NCI-H1417 treated with DMSO at 0.1 percent for 48 hours (cell line): ENCODE results near the gene GRK7.

Experiments
- DNase-seq: peaks from one replicate; lab custom pipeline; 2025; lab: John Stamatoyannopoulos, UW

Gene GRK7, protein sequence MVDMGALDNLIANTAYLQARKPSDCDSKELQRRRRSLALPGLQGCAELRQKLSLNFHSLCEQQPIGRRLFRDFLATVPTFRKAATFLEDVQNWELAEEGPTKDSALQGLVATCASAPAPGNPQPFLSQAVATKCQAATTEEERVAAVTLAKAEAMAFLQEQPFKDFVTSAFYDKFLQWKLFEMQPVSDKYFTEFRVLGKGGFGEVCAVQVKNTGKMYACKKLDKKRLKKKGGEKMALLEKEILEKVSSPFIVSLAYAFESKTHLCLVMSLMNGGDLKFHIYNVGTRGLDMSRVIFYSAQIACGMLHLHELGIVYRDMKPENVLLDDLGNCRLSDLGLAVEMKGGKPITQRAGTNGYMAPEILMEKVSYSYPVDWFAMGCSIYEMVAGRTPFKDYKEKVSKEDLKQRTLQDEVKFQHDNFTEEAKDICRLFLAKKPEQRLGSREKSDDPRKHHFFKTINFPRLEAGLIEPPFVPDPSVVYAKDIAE (N-terminal part only)

DNA sequence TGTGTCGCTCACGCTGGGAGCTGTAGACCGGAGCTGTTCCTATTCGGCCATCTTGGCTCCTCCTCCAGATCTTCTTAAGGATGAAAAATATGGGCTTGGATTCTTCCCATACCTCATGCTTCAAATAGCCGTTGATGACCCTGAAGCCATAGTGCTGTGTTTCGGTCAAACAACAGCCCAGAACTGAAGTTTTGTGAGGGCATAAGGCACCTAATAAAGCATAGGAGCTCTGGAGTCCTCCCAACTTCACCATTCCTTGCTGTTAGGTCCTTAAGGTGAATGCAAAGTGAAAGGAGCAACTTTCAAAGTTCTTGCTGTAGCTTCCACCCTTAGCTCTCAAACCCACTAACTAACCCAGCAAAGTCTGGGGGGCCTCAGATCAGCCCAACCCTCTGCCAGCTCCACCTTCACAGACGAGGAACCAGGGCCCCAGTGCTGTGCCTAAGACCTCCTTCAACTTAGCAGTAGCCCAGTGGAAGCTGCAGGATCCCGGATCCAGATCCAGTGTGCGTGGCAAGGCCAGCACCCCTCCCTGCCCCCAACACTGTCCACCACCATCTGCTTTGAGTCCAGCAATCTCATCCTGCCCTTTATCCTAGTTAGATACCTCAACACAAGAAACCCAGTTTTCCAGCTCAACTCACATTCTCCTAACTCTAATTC is at the start of gene GRK7:
TSS of gene GRK7 (plus strand) at position 321 of the 663 bp plus-strand sequence. CDS start 14,877 bp downstream, outside the sequence.
- no peak for DNase-seq

DNA sequence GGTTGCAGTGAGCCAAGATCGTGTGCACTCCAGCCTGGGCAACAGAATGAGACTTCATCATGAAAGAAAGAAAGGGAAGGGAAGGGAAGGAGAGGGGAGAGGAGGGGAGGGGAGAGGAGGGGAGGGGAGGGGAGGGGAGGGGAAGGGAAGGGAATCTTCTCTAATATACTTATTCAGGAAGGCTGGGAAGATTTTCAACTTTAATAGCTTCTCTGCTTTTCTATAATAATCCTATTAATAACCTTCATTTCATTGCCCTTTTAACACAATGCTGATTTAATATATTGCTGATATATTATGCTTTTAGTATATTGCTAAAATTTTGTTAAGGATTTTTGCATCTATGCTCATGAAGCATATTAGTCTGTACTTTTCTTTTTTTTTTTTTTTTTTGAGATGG is 48.5 kb upstream of the GRK7 start:
- DNase-seq, result no peak

- no peak for DNase-seq
These were observed 41.1 kb upstream of the GRK7 start for GRCh38 chr3:141722081-141722480.

DNA sequence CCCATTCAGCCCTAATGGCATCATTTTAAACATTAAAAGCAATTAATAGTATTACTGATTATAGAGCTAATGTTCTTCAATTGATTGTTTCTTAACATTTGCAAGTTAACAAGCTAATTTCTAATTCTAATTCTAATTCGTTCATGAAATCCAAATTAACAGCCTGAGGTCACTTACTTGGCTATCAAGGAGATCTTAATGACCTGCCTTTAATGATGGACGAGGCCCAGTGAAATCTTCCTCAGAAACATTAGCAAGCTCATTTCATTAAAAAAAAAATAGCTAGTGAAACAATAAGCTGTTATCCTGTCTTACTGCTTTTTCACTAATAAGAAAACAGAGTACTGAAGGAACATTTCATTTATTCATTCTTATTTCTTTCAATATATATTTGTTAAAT is 40.6 kb upstream of the GRK7 start:
- no peak for DNase-seq

DNA sequence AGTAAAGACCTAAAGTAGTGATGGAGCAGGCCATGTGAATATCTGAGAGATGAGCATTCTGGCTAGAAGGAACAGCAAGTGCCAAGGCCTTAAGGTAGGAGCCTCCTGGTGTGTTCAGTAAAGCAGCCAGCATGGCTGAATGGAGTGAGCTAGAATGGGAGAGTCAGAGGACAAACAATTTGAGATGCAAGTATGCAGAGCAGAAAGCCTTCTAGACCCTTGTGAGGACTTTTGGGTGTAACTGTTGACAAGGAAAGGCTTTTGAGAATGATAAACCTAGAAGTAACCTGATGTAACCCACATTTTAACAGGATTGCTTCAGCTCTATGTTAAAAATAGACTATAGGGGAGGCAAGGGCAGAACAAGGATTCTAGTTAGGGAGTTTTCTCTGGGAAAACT is 40.0 kb upstream of the GRK7 start:
- DNase-seq, result no peak

GRCh38 chr3:141724186-141724585 is 39.0 kb upstream of the GRK7 start:
- DNase-seq, result no peak

GRCh38 chr3:141725036-141725435 is 38.2 kb upstream of the GRK7 start:
- no peak for DNase-seq

DNA sequence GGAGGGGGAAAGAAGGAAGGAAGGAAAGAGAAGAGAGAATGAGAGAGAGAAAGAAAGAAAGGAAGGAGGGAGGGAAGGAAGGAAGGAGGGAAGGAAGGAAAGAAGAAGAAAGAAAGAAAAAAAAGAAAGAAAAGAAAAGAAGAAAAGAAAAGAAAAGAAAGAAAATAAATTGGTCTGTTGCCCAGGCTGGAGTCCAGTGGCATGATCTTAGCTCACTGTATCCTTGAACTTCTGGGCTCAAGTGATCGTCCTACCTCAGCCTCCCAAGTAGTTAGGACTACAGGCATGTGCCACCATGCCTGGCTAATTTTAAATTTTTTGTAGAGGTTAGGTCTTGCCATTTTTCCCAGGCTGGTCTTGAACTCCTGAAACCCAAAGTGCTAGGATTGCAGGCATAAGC is 36.7 kb upstream of the GRK7 start:
- no peak for DNase-seq

DNA sequence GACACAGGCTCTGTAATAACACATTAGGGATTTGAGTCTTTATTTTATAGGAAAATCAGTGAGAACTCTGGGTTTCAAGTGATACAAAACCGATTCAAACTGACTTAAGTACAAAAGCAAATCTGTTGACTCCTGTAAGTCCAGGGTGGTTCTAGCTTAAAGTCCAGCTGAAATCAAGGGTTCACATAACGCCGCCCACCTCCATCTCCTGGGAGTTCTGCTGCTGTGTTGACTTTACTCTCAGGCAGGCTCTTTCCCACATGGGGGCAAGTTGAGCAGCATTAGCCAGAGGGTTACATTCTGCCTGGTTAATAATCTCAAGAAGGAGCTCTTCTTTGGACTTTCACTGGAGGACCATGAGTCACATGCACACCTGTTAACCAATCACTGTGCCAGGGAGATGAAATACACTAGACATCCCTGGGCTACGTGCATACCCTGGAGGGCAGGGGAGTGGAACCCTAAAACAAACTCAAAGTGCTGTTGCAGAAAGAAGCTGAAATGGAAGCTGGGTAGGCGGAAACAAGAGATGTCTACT is 34.8 kb upstream of the GRK7 start:
- DNase-seq, result no peak

GRCh38 chr3:141729240-141729639 is 34.0 kb upstream of the GRK7 start:
- no peak for DNase-seq

GRCh38 chr3:141735176-141735575 is 28.0 kb upstream of the GRK7 start:
- DNase-seq, result no peak

- DNase-seq, result no peak
These were observed 27.3 kb upstream of the GRK7 start for GRCh38 chr3:141735770-141736465.

GRCh38 chr3:141737093-141737492 is 26.1 kb upstream of the GRK7 start:
- DNase-seq, result no peak

DNA sequence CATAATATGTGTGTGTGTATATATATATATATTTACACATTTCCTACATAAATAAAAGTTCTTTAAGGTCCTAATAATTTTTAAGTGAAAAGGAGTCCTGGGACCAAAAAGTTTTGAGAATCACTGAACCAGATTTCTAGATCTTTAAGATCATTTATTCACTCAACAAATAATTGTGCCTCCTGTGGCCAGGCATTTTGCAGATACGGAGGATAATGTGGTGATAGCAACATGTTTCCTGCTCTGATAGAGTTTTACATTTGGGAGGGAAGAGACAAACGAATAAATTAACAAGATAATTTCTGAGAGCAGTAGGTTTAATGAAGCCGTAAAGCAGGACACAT is 25.6 kb upstream of the GRK7 start:
- no peak for DNase-seq

DNA sequence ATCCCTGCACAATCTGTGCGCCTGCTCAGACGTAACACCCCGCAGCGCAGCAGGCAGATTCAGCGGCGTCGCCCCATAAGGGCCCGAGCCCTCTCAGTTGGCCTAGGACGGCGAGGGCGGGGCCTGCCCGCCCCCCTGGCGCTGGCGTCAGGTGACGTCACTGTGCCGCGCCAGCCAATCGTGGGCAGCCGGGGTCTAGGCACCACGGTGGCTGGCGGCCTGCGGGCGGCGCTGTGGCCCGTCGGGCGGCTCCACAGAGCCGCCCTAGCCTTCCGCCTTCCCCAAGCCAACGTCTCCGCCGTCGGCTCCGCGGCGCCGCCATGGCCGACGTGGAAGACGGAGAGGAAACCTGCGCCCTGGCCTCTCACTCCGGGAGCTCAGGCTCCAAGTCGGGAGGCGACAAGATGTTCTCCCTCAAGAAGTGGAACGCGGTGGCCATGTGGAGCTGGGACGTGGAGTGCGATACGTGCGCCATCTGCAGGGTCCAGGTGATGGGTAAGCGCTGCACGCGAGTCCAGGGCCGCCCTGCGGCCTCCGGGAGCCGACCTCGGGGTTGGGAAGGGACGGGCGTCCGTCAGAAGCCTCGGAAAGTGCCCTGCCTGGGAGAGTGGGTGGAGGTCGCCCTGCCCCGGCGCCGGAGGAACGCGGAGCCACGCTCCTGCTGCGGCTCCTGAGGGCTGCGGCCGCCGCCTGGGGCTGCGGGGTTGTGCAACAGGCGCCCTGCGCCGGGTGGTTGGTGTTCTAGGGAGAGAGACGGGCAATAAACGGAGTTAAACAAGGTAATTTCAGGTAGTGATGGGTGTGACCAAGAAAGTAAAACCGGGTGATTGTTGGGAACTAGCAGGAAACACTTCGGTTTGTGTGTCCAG is 25.0 kb upstream of the GRK7 start, which contains the start of gene RNF7:
TSS of gene RNF7 (plus strand) at position 277 of the 869 bp plus-strand sequence. CDS start at position 321, 44 bp downstream.
- peak; percentile 80 for DNase-seq

- no peak for DNase-seq
These were observed 24.3 kb upstream of the GRK7 start for GRCh38 chr3:141738891-141739363.

- DNase-seq, result no peak
These were observed 23.5 kb upstream of the GRK7 start for GRCh38 chr3:141739731-141740130.

- DNase-seq, result no peak
These were observed 22.9 kb upstream of the GRK7 start for GRCh38 chr3:141740349-141740748.

DNA sequence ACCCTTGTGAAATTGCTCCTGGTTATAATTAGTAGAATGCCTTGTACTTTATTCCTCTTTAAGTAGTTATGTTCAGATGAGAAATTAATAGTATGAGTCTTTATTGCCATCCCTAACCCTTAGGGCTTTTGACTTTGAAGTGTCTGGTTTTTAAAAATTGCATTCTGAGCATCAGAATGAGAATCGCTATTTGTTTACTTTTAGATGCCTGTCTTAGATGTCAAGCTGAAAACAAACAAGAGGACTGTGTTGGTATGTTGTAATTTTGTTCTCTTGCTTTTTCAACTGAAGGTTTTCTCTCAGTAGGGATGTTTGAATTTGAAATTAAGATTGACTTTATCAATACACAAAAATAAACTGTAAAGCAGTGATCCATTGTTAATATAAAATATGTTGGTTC is 19.9 kb upstream of the GRK7 start:
- DNase-seq, result no peak

DNA sequence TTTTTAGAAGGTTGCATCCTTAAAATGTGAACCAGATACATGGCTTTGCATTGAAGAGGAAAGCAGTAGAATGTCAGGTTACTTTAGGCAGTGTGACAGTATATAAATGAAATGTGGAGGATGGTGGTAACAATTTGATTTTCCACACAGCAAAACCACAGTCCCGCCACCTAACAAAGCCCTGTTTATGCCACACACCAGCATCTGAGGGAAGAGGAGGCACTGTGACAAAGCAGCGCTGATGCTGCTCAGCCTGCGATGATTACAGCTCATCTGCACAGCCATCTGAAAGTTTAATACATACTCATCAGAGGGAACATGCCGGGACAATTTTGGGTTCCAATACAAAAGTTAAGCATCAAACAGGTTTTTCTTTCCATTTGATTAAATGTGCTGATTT is 16.2 kb upstream of the GRK7 start:
- DNase-seq, result no peak

DNA sequence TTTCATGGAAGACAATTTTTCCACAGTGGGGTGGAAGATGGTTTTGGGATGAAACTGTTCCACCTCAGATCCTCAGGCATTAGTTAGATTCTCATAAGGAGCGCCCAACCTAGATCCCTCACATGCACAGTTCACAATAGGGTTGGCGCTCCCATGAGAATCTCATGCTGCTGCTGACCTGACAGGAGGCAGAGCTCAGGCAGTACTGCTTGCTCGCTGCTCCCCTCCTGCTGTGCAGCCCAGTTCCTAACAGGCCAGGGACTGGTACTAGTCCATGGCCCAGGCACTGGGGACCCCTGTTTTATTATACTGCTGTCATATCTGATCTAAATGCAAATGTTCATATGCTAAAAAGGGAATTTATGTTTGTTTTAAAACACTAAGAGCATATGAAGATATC is 9.8 kb upstream of the GRK7 start:
- no peak for DNase-seq
